Measurements from ENCODE around the gene GJB4.

DNA sequence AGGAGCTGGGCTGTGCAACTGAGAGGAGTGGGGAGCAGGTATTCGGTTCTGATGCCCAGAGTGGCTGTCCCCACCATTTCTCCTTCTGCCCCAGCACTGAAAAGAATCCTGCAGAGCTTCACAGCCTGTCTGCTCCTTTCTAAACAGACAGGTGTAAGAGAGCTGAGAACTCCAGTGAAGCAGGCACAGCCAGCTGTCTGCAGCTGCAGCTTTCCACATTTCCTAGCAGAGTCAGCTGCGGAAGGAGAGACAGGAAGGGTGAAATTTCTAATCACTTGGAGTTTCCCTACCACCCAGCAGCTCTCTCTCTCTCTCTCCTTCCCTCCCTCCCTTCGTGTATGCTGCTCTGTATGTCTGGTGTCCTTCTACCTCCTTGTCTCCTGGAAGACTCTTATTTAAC lies 45.2 kb upstream of the GJB4 start:
- TF ChIP-seq, protein P1, sequence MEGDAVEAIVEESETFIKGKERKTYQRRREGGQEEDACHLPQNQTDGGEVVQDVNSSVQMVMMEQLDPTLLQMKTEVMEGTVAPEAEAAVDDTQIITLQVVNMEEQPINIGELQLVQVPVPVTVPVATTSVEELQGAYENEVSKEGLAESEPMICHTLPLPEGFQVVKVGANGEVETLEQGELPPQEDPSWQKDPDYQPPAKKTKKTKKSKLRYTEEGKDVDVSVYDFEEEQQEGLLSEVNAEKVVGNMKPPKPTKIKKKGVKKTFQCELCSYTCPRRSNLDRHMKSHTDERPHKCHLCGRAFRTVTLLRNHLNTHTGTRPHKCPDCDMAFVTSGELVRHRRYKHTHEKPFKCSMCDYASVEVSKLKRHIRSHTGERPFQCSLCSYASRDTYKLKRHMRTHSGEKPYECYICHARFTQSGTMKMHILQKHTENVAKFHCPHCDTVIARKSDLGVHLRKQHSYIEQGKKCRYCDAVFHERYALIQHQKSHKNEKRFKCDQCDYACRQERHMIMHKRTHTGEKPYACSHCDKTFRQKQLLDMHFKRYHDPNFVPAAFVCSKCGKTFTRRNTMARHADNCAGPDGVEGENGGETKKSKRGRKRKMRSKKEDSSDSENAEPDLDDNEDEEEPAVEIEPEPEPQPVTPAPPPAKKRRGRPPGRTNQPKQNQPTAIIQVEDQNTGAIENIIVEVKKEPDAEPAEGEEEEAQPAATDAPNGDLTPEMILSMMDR (IDR thresholded peaks at IDR 0.05; ENCODE audit: low read depth, low read length, poor library complexity, severe bottlenecking), result no peak
- no peak for TF ChIP-seq EZH2phosphoT487 (IDR thresholded peaks at IDR 0.05; ENCODE audit: borderline replicate concordance, low read length)
